Glutamatergic neuron (in vitro differentiated cells): ENCODE results near the gene TNS1. TPM values are rescaled to one million over a fixed set of nuclear protein-coding genes. Genes with fewer than 3 reads are reported as not detected.

Experiments used
- DNase-seq: peaks from one replicate; pipeline ENCODE4 v3.0.0; 2022
- H3K27ac Mint-ChIP-seq: one replicate; pipeline ENCODE4 v1.8.0; 2020; ENCODE audit warnings: mild to moderate bottlenecking, mixed read lengths, inconsistent platforms; ENCODE audit not compliant: unreplicated experiment
- H3K27me3 Mint-ChIP-seq: one replicate; pipeline ENCODE4 v1.8.0; 2020; ENCODE audit warnings: mild to moderate bottlenecking, moderate library complexity, mixed read lengths, inconsistent platforms; ENCODE audit not compliant: unreplicated experiment
- H3K36me3 Mint-ChIP-seq: one replicate; pipeline ENCODE4 v1.8.0; 2020; ENCODE audit warnings: mild to moderate bottlenecking, mixed read lengths, inconsistent platforms; ENCODE audit not compliant: unreplicated experiment
- H3K4me1 Mint-ChIP-seq: one replicate; pipeline ENCODE4 v1.8.0; 2020; ENCODE audit warnings: mild to moderate bottlenecking, low read depth, mixed read lengths, inconsistent platforms; ENCODE audit not compliant: unreplicated experiment
- H3K4me3 Mint-ChIP-seq: one replicate; pipeline ENCODE4 v1.8.0; 2020; ENCODE audit warnings: mild to moderate bottlenecking, mixed read lengths, inconsistent platforms; ENCODE audit not compliant: unreplicated experiment
- H3K9me3 Mint-ChIP-seq: one replicate; pipeline ENCODE4 v1.8.0; 2020; ENCODE audit warnings: mild to moderate bottlenecking, moderate library complexity, mixed read lengths, inconsistent platforms; ENCODE audit not compliant: unreplicated experiment
- total RNA-seq: library from RNA; stranded (reverse); fragmentation: NEBNext Ultra II Directional; extraction: Animal tissue kit (Norgen Biotek cat#: 25700); gene quantifications from one replicate; pipeline ENCODE4 v1.2.1, GENCODE V29; 2021; ENCODE audit not compliant: unreplicated experiment
- TF ChIP-seq, protein P1 (sequence below): fragments of 200-600 bp; sonication (generic); IDR thresholded peaks from one replicate; pipeline ENCODE4 v1.5.0; 2021; ENCODE audit not compliant: partially characterized antibody, unreplicated experiment

Gene TNS1
- total RNA-seq, 1 donor from 2014 or later = 3.2 TPM

DNA sequence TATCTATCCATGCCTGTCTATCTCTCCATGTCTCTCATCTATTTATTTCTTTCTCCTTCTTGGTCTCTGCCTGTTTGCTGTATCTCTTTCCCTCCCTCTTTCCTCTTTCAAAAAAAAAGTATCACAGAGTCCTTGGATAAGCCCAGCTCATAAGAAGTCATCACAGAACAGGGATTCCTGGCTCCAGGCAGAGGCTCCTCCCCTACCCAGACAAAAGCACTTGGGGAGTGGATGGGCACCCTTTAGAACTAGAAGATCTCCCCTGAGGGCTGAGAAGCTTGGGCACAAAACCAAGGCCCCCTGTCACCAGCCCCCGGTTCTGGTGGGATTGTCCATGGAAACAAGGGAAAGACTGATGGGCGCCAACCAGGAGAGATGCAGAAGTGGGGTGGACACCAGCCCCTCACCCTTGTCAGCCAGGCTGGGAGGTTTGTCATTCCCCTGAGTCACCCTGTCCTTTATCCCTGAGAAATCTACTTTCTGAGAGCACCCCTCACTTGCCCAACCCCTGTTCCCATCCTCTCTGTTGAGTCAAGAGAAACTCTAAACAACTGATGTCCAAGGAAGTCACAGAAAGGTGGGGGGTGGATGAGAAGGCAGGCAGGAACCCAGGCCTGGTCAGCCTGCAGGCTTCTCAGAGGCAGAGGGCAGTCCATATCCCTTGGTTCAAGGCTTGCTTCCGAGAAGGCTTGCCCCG is 127.1 kb downstream of the TNS1 start:
- no peaks in the 10 kb centered on the region for H3K27me3 Mint-ChIP-seq
- peaks cover 2% of the 10 kb centered on the region for H3K9me3 Mint-ChIP-seq
- no peaks in the 10 kb centered on the region for H3K4me1 Mint-ChIP-seq
- no peak for DNase-seq
- TF ChIP-seq, protein P1, sequence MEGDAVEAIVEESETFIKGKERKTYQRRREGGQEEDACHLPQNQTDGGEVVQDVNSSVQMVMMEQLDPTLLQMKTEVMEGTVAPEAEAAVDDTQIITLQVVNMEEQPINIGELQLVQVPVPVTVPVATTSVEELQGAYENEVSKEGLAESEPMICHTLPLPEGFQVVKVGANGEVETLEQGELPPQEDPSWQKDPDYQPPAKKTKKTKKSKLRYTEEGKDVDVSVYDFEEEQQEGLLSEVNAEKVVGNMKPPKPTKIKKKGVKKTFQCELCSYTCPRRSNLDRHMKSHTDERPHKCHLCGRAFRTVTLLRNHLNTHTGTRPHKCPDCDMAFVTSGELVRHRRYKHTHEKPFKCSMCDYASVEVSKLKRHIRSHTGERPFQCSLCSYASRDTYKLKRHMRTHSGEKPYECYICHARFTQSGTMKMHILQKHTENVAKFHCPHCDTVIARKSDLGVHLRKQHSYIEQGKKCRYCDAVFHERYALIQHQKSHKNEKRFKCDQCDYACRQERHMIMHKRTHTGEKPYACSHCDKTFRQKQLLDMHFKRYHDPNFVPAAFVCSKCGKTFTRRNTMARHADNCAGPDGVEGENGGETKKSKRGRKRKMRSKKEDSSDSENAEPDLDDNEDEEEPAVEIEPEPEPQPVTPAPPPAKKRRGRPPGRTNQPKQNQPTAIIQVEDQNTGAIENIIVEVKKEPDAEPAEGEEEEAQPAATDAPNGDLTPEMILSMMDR = no peak
- H3K27ac Mint-ChIP-seq = no peak overlapping the region
- H3K36me3 Mint-ChIP-seq = no peaks in the 10 kb centered on the region
- H3K4me3 Mint-ChIP-seq = no peak overlapping the region

DNA sequence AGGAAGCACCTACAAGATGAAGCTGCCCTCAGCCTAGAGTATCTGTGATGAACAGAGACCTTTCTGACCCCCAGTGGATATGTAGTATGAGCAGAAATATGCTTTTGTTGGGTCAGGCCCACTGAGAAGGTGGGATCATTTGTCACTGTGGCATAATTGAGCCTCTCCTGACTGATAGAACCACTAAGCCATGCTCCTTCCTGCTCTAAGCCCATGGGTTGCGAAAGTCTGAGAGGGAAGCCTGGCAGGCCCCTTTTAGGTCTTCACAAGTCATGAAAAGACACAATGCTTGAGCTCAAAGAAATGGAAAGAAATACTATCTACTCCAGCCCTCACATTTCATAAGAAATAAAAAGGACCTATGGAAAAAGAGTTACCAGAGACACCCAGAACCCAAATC is 127.7 kb downstream of the TNS1 start:
- Mint-ChIP-seq H3K4me3 (no peak overlapping the region), H3K27ac (no peak overlapping the region), H3K4me1 (no peaks in the 10 kb centered on the region), H3K36me3 (no peaks in the 10 kb centered on the region), H3K27me3 (peaks cover under 1% of the 10 kb centered on the region), H3K9me3 (peaks cover 2% of the 10 kb centered on the region)
- TF ChIP-seq, protein P1 = no peak
- no peak for DNase-seq

DNA sequence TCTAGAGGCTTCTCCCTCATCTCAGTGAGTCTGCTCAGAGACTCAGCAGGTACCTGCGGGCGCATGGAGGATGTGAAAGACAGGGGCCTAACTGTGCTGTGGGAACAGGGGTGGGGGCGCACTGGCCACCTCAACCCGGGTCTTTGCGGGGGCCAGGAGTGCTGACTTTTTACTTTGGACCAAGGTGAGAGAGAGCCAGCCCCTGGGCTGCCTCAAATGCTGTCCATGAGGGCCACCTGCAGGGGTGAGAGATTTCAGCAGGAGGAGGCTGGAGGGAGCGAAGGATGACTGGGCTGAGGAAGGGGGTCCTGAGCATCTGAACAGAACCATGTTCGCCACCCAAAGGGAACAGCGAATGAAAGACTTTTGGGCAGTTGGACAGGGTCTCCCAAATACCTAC is 129.4 kb downstream of the TNS1 start:
- Mint-ChIP-seq H3K27me3 (peaks cover 2% of the 10 kb centered on the region), H3K27ac (no peak overlapping the region), H3K36me3 (no peaks in the 10 kb centered on the region), H3K4me3 (no peak overlapping the region), H3K4me1 (no peaks in the 10 kb centered on the region), H3K9me3 (peaks cover 2% of the 10 kb centered on the region)
- TF ChIP-seq, protein P1 = no peak
- no peak for DNase-seq

DNA sequence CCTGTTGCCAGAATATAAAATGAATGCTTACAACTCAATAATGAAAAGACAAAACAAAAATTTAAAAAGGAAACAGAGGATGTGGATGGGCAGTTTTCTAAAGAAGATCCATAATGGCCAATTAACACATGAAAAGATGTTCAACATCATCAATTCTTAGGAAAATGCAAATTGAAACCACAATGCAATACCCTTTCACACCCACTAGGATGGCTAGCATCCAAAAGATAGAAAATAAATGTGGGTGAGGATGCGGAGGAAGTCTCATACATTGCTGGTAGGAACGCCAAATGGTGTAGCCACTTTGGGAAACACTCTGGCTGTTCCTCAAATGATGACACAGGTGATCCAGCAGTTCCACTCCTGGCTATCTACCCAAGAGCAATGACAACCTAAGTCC is 130.5 kb downstream of the TNS1 start:
- no peak for DNase-seq
- no peak overlapping the region for H3K4me3 Mint-ChIP-seq
- peaks cover 2% of the 10 kb centered on the region for H3K27me3 Mint-ChIP-seq
- TF ChIP-seq, protein P1 = peak; percentile 37
- no peaks in the 10 kb centered on the region for H3K36me3 Mint-ChIP-seq
- H3K9me3 Mint-ChIP-seq = peaks cover under 1% of the 10 kb centered on the region
- no peak overlapping the region for H3K27ac Mint-ChIP-seq
- no peaks in the 10 kb centered on the region for H3K4me1 Mint-ChIP-seq

DNA sequence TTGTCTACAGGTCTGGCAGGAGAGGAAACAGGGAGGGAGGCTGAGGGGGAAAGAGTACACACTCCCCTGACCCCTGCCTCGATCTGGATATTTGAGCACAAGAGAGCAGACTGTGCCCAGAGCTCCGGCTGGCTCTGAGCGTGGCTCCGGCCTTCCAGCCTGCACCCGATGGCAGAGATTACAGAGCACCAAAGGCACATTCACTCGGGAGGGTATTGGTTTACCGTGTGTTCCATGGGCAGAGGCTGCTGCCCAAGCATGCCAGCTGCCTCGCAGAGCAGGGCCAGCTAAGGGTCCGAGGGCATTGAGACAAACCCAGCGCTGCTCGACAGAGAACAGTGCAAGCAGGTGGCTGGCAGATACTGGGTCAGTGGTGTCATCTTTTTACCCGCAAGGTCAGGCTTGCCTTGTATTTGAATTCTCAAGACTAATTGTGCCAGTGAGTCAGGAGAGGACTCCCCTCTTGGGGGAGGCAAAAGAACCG is 132.2 kb downstream of the TNS1 start:
- H3K4me1 Mint-ChIP-seq = no peaks in the 10 kb centered on the region
- TF ChIP-seq, protein P1 = no peak

More for the DNA sequence above, 132.2 kb downstream of the TNS1 start:
- Mint-ChIP-seq H3K27ac (no peak overlapping the region), H3K4me3 (no peak overlapping the region), H3K9me3 (peaks cover 3% of the 10 kb centered on the region), H3K27me3 (peaks cover 2% of the 10 kb centered on the region), H3K36me3 (no peaks in the 10 kb centered on the region)
- no peak for DNase-seq
